Activated CD4-positive, alpha-beta T cell treated with anti-CD3 and anti-CD28 coated beads, Interleukin-2, amount 50 U/mL, for 24 hours (primary cell): ENCODE results near the gene CBX4.

ENCODE experiments used
- DNase-seq, 2 donors: peaks; one replicate each; pipeline ENCODE4 v3.0.0-alpha.2; 2020; ENCODE audit warnings: low read depth in 1 of 2, low spot score in 1 of 2

CBX4 gene

DNA sequence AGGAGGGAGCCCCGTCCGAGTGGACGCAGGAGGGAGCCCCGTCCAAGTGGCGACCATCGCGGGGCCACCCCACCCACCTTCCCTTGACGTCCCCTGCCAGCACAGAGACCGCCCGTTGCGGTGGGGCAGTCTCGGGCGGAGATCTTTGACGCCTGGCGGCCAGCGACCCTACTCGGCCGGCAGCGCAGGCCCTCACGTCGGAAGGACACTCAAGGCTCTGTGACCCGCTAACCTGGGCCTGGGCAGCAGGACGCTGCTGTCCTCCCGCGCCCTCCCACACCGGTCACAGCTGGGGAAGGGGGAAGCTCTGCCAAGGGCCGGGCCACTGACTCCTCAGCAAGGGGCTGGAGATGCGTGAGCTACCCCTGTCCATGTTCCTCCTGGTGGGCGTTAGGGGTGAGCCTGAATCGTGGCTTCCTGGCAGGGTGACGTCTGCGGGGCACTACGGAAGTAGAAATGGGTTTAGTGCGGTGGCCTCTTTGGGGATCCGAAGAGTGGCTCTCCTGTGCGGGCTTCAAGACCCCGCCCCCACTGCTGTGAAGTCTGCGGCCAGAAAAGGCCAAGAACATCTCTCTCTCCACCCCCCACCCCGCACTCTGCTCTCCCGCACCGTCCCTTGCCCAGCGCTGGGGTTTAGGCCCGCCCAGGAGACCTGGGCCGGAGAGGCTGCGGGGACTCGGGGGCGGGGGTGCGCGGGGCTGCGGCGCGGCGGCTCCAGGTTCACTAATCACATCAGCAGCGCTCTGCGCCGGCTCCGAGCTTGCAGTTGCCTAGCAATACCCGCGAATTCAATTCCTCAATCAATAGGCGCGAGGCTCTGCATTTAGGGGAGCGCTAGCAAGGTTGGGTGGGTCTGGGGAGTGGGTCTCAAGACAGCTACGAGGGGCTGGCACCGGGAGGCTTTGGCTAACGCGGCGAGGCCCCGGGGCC, 48.2 kb downstream of the CBX4 start:
- DNase-seq: no peak

GRCh38 chr17:79789943-79790804, 49.1 kb downstream of the CBX4 start:
- DNase-seq: no peak

DNA sequence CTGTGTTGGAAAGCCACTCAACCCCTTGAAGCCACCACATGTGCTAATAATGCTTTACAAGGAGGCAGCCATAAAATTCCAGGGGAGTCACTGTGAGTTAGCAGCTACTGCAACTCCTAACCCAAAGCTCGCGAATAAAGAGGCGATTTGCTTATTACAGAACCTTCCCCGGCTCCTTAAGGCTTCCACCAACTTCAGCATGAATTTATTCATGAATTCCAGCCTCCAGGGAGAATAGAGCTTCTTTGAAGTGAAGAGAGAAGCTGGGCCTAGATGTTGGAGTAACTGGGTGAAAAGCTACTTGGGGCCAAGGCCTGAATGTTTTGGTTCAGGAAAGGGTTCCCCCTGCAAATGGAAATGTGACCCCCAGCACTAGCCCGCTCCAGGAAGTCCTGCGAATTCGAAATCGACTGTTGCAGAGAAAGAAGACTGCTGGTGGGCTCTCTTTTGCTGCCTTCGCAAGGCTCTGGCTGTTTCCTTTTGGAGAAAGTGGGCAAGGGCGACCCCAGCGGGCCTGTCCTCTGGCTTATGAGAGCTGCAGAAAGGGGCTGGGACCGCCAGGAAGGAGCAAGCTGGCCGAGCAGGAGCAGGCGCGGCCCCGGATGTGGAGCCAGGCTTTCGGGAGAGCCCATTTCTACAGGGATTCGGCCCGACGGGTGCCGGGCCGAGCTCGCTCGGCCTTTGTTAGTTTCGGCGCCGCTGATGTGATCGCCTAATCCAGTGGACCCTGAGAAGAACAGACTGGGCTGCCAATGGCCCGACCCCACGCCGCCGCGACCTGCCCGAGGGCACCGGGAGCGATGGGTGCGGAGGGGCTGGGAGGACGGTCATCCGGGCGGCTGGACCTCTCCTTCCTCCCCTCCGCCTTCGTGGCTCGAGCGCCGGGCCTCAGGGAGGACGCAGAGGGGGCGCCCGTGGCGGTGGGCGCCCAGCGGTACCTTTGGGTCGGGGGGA, 50.0 kb downstream of the CBX4 start:
- DNase-seq: no peak

DNA sequence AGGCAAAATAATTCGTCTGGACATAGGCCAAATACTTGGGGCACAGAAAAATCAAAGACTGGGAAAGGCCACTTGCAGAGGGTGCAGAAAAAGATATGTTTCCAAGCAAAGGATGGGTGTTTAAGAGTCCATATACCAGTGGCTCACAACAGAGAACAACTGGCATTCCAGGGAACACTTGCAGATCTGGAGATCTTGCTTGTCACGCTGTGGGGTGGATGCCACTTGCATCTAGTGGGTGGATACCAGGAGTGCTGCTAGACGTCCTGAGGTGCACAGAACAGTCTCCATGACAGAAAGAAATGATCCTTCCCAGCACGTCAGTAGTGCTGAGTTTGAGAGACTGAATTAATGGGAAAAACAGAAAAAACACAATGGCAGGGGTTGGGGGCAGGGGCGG, 50.8 kb downstream of the CBX4 start:
- no peak for DNase-seq

- DNase-seq: no peak
Observed at GRCh38 chr17:79786930-79787643, 52.2 kb downstream of the CBX4 start.

GRCh38 chr17:79785900-79786810, 53.1 kb downstream of the CBX4 start:
- DNase-seq: no peak

DNA sequence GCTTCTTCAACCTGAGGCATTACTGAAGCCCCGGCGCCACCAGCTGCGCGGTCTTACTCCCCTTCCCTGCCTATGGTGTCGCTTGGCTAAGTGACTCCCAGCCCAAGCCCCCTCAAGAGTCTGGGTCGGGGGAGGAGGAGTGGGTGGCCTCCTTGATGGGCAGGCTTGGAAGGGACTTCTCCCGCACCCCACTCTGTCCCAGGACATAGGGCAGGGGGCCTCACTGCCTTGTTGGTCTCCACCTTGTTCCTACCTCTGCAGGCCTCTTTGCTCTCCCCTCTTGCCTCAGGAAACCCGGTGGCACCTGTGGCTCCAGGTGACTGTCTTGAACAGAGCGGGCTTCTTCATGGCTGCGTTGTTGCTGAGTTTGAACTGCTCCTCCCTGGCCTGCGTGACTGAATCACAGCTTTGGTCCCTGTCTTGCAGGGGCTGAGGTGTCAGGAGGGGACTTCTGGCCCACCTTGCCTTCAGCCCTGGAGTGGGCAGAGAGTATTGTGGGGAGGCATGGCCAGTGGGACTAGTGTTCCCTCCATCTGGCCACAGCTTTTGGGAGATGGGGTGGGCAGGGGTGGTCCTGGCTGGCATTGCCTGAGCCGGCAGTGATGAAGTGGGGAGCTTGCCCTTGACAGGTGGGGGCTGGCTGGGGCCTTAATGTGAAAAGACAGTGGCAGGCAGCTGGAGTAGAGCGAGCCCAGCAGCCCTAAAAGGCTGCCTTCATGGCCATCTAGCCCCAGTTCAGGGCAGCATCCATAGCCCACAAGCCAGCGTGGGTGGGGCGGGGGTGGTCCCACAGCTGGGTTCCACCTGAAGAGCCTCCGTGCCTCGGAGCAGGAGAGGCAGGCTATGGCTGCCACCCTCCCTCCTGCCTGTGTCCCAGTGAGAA, 54.0 kb downstream of the CBX4 start:
- no peak for DNase-seq

- DNase-seq: no peak
Observed at GRCh38 chr17:79784353-79785016, 54.8 kb downstream of the CBX4 start.

GRCh38 chr17:79783891-79784290, 55.3 kb downstream of the CBX4 start:
- DNase-seq: no peak
